Islet of Langerhans (tissue), 1 donor: ENCODE data around the gene CYP2W1.
"Not testable (repeated sequence)": the region's sequence is repeated elsewhere in the genome, so short reads cannot be mapped to it uniquely, and the experiment has no call there.

ENCODE experiments used
- FAIRE-seq: peaks from one replicate; lab custom pipeline; 2011; peaks lifted over from hg19 to GRCh38; lab: Jason Lieb, UNC

Gene CYP2W1, protein sequence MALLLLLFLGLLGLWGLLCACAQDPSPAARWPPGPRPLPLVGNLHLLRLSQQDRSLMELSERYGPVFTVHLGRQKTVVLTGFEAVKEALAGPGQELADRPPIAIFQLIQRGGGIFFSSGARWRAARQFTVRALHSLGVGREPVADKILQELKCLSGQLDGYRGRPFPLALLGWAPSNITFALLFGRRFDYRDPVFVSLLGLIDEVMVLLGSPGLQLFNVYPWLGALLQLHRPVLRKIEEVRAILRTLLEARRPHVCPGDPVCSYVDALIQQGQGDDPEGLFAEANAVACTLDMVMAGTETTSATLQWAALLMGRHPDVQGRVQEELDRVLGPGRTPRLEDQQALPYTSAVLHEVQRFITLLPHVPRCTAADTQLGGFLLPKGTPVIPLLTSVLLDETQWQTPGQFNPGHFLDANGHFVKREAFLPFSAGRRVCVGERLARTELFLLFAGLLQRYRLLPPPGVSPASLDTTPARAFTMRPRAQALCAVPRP

GRCh38 chr7:983004-983615, at the start of gene CYP2W1:
TSS of gene CYP2W1 (plus strand) at chr7:983181. CDS start at chr7:983212, 31 bp downstream.
- FAIRE-seq: no peak

- no peak for FAIRE-seq
These were observed 48.4 kb upstream of the CYP2W1 start for GRCh38 chr7:934469-935163.

DNA sequence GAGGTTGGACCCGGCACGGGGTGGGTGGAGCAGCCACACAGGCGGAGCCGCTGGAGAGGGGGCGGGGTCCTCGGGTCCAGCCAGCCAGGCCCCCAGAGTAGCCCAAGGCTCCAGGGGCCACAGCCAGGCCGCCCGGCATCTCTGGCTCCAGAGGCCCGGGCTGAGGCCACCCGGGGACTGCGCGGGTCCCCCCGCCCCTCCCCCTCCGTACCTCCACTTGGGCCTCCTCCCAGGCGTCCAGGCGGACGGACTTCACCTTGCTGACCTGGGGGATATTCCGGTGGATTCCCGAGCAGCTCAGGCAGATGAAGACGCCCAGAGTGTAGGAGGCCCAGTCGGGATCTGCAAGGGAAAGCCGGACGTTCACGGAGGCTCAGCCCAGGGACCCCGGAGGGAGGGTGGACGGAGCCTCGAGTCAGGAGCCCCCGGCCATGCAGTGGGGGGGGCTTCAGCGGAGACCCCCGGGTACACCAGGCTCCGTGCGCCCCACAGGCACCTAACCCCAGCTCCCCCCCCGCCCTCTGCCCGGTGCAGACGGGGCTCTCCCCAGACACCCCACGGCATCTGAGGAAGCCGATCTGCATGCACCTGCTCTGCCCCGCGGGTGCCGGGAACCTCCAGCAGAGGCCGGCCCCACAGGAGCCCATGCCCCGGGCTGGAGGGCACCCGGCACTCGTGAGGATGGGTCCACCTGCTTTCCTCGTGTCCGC, 47.7 kb upstream of the CYP2W1 start:
- FAIRE-seq: no peak

GRCh38 chr7:935874-936385, 47.1 kb upstream of the CYP2W1 start:
- no peak for FAIRE-seq

DNA sequence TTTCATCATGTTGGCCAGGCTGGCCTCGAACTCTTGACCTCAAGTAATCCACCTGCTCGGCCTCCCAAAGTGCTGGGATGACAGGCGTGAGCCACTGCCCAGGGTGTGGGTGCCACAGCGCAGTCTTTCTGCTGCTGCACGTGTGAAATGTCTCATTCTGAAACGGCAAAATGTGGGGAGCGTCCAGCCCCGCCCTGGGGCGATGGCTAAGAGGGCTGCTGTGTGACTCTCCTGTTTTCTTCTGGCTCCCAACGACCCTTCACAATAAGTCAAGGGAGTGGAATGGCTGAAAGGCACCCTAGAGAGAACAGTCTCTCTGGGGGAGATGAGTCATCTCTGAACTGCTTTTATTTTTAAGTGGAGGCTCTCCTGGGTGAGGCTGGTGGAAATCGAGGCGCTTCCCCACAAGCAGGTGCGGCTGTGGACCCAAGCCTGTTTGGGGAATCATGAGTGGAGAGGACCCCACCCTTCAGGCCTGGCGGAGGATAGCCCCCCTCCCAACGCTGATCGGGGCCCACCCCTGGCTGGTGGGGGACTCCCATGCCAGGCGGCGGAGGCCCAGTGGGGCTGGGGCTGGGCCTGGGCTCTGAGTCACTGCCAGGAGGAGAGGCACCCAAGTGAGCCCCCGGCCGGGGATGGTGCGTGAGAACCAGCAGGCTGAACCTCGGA, 46.5 kb upstream of the CYP2W1 start:
- no peak for FAIRE-seq

GRCh38 chr7:937856-938484, 45.0 kb upstream of the CYP2W1 start:
- no peak for FAIRE-seq

DNA sequence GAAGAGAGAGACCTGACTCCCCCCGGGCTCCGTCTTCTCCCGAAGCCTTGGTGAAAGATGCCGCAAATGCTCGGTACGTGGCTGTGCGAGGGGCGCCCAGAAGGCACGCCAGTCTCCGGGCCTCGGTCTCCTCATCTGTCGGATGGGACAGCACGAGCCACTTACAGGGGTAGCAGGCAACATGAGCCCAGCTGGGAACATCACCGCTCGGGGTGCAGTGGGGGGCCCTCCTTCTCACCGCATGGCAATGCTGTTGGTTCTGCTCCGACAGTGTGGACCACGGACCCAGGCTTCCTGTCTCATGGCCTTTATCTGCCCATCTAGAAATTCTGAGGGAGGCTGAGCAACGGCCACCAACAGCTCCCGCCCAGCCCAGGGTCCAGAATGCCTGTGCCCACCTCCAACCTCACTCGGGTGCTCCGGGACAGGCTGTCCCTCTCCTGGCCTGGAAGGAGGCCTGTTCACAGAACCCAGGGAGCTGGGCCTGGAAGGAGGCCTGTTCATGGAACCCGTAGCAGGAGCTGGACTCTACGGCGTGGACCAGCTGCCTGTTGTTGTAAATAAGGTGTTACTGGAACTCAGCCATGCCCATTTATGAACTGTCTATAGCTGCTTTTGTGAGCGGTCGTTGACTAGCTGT, 44.3 kb upstream of the CYP2W1 start:
- FAIRE-seq: no peak

DNA sequence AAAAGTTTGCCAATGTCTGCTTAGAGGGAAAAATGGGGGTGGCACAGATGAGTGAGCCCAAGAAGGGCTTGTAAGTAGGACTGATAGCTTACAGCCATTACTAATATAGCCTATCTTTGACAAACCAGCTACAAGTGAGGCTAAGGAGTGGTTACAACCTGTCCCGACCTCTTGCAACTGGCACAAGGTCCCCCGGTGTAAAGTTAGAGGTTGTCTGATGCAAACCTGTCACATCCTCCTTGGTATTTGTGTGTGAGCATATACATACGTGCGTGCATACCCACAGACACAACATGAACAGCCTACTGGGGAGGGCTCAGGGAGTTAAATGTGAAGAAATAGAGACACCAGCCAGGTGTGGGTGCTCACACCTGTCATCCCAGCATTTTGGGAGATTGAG, 43.1 kb upstream of the CYP2W1 start:
- FAIRE-seq: no peak

DNA sequence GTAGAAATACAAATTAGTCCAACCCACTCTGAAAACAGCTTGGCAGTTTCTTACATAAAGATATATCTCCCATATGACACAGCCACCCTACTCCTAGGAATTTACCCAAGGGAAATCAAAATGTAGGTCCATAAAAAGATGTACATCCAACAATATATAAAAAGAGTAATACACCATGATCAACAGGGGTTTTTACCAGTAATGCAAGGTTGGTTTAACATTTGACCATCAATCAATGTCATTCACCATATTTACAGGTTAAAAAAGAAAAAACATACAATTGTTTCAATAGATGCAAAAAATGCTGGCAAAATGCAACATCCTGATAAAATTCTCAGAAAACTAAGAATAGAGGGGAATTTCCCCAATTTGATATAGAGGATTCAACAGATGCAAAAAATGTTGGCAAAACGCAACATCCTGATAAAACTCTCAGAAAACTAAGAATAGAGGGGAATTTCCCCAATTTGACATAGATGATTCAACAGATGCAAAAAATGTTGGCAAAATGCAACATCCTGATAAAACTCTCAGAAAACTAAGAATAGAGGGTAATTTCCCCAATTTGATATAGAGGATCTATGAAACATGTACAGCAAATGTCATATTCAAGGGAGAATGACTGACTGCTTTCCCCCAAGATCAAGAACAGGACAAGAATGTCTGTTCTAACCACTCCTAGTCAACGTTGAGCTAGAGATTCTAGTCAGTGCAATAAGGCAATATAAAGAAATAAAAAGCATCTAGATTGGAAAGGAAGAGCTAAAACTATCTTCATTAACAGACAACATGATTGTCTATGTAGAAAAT, 42.2 kb upstream of the CYP2W1 start:
- no peak for FAIRE-seq

DNA sequence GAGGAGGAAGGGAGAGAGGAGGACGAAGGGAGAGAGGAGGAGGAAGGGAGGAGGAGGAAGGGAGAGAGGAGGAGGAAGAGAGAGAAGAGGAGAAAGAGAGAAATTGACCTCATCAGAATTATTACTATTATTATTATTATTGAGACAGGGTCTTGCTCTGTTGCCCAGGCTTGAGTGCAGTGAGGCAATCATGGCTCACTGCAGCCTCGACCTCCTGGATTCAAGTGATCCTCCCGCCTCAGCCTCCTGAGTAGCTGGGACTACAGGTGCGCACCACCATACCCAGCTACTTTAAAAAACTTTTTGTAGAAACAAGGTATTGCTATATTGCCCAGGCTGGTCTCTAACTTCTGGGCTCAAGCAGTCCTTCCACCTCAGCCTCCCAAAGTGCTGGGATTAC, 39.2 kb upstream of the CYP2W1 start:
- not testable (repeated sequence) for FAIRE-seq

DNA sequence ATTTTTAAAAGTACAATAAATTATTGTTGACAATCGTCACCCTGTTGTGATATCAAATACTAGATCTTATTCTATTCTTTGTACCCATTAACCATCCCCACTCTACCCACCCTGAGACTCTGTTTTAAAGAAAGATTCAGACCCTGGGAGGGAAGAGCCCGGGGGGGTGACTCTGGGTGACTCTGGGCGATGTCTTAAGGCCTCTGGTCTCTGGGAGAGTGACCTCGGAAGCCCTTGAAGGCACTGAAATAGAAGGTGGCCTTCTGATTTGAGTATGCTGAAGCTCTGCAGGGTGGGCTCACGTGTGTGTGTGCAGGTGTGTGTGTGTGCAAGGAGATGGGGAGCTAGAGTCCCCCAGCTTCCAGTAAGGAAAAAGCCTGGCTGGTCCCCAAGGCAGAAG, 38.2 kb upstream of the CYP2W1 start:
- no peak for FAIRE-seq

GRCh38 chr7:945147-945555, 37.8 kb upstream of the CYP2W1 start:
- FAIRE-seq: no peak

DNA sequence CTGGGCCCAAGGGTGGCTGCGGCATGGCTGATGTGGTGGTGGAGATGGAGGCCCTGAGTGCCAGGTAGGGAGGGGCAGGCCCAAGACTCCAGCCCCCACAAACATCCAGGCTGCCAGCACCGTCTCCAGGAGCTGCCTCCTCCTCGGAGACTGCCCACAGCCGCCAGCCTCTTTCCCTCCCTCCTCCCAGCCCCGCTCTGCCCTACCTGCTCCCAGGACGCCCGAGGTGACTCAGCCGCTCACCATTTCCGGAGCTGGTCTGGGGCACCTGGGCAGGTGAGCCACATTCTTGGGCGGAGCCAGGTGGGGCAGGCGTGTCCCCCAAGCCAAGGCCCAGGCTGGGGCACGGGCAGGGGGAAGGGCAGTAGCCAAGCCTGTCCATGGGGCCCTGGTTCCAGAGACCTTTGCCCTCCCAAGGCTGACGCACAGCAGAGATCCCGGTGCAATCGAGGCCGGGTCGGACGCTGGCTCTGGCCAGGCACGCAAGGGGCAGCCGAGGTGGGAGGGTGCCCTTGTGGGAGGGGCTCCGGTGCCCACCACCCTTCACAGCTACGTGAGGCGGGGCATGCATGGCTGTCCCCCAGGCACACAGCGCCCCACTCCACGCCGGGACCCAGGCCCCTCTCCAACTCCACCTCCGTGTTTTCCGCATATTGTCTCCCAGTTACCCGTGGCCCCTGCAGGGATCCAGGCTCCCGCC, 37.3 kb upstream of the CYP2W1 start:
- FAIRE-seq: no peak

DNA sequence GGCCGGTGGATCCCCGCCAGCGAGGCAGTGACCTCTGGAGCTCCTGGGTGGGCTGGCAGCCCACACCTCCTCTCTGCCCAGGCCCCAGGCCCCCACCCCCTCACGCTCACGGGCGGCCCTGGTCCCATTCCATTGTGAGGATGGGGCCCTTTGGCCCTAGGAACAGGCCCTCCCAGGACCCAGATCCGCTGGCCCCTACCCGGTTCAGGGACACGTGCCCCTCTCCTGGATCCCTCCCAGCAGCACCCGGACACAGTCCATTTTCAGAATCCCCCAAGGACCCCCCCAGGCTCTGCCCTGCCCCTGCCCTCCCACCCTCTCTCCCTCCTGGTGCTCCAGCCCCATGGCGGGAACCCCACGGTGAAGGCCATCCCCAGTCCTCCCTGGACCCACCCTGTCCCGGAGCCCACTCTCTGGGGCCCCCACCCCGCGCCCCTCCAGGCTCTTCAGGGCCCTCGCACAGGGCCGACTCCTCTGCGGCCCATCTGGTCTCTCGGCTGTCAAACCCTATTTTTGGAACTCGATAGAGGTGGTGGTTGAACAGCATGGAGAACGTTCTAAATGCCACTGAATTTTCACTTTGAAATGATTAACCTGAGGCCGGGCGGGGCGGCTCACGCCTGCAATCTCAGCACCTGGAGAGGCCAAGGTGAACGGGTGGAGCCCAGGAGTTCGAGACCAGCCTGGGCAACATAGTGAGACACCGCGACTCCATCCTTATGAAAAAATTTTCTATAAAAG, 36.6 kb upstream of the CYP2W1 start:
- FAIRE-seq: no peak

- FAIRE-seq: no peak
These were observed 35.4 kb upstream of the CYP2W1 start for GRCh38 chr7:947391-948210.

GRCh38 chr7:949021-949934, 33.7 kb upstream of the CYP2W1 start:
- FAIRE-seq: no peak
